Measurements from ENCODE around the gene RAB1B. TPM values are rescaled to one million over a fixed set of nuclear protein-coding genes. Genes with fewer than 3 reads are reported as not detected.

The RAB1B gene
- total and polyA plus RNA-seq, 10 of the 15 experiments (the other 5 are each of a cell fraction or from before 2014, with no cell fraction given), result 10.4 to 193 (median 96.9) TPM

GRCh38 chr11:66291706-66292542, 23.5 kb downstream of the RAB1B start, which contains the start of gene TMEM151A (continued):
- TF ChIP-seq REST (IDR thresholded peaks at IDR 0.05; ENCODE audit: low read depth, low read length), result no peak
- TF ChIP-seq DPF2 (IDR thresholded peaks at IDR 0.05), result no peak
- no peak for TF ChIP-seq YBX1 (IDR thresholded peaks at IDR 0.05)
- no peak for TF ChIP-seq SMAD5 (IDR thresholded peaks at IDR 0.05; ENCODE audit: low read depth)
- no peak for TF ChIP-seq IRF4 (IDR thresholded peaks at IDR 0.05; ENCODE audit: low read depth, low read length)
- no peak for TF ChIP-seq HDGF (IDR thresholded peaks at IDR 0.05)
- TF ChIP-seq ZNF622 (IDR thresholded peaks at IDR 0.05), result no peak
- TF ChIP-seq SMARCA5 (IDR thresholded peaks at IDR 0.05), result no peak
- no peak for TF ChIP-seq BHLHE40 (IDR thresholded peaks at IDR 0.05; ENCODE audit: borderline replicate concordance in 1 of 2, low read depth in 2 of 2, low read length in 1 of 2)
- TF ChIP-seq TAF1 (IDR thresholded peaks at IDR 0.05; ENCODE audit: borderline replicate concordance, low read depth, low read length), result no peak
- TF ChIP-seq ZNF207 (IDR thresholded peaks at IDR 0.05; ENCODE audit: borderline replicate concordance), result no peak
- no peak for TF ChIP-seq KDM1A (IDR thresholded peaks at IDR 0.05; ENCODE audit: borderline replicate concordance)
- no peak for TF ChIP-seq PAX8 (IDR thresholded peaks at IDR 0.05)
